Measurements from ENCODE around the gene CCDC186. TPM values are rescaled to one million over a fixed set of nuclear protein-coding genes. Genes with fewer than 3 reads are reported as not detected.

The CCDC186 gene
- total and polyA plus RNA-seq, 10 donors, result 3.0 to 48.6 (median 31.9) TPM

- WGBS, 5 donors, result 12 to 33% (median 21%) methylated on average over 2 of the region's 2 CpGs
- Histone ChIP-seq H3K9me3 (no peaks in the 10 kb centered on the region), H3K27ac (no peak overlapping the region), H3K4me1 (peaks cover 12 to 57% (median 35%) of the 10 kb centered on the region in 6 donors), H3K27me3 (replicated peaks in 1 of 7) (peaks cover 0 to 26% (median 10%) of the 10 kb centered on the region in 7 donors), H3K4me3 (no peak overlapping the region), H3K36me3 (no peaks in the 10 kb centered on the region)
- no peak for TF ChIP-seq POLR2AphosphoS5 (IDR thresholded peaks at IDR 0.05)
- no peak for TF ChIP-seq CTCF (IDR thresholded peaks at IDR 0.05 in 8 of 11, conservative IDR thresholded peaks at IDR 0.05 in 3 of 11)
- no peak for TF ChIP-seq POLR2A (IDR thresholded peaks at IDR 0.05)
- DNase-seq, result no peak
- intact Hi-C loops (cut with DNase I; ENCODE audit: low total_unique reads), result loop anchor here (5.0 kb wide), 1 partner anchor 305 kb away; no protein-coding TSS in a partner anchor
These were observed 71.7 kb downstream of the CCDC186 start for GRCh38 chr10:114102256-114102655.

- WGBS, 5 donors, result 7 to 14% (median 11%) methylated on average over 28 to 47 of the region's 47 CpGs
- H3K9me3 ChIP-seq, result no peaks in the 10 kb centered on the region
- H3K36me3 ChIP-seq, result no peaks in the 10 kb centered on the region
- DNase-seq, result no peak
- H3K4me3 ChIP-seq, result peak overlapping the region; percentile 12 to 61 (median 34)
- peak overlapping the region in 4 of 8 donors; percentile 22 to 62 (median 42) for H3K27ac ChIP-seq
- H3K4me1 ChIP-seq, result peaks cover 22 to 69% (median 46%) of the 10 kb centered on the region in 6 donors
- intact Hi-C loops (cut with DNase I; ENCODE audit: low total_unique reads), result loop anchor here (5.0 kb wide), 1 partner anchor 304 kb away; no protein-coding TSS in a partner anchor
- H3K27me3 ChIP-seq (replicated peaks in 1 of 7), result peaks cover 0 to 26% (median 10%) of the 10 kb centered on the region in 7 donors
- TF ChIP-seq CTCF (IDR thresholded peaks at IDR 0.05 in 8 of 11, conservative IDR thresholded peaks at IDR 0.05 in 3 of 11) (no peak), POLR2A (IDR thresholded peaks at IDR 0.05) (no peak), POLR2AphosphoS5 (IDR thresholded peaks at IDR 0.05) (peak in 2 of 3 donors; percentile 45 to 53)
These were observed 72.9 kb downstream of the CCDC186 start for GRCh38 chr10:114100848-114101741.

GRCh38 chr10:114096864-114097263 is 77.1 kb downstream of the CCDC186 start:
- Histone ChIP-seq H3K27me3 (replicated peaks in 1 of 7) (peaks cover 0 to 22% (median 10%) of the 10 kb centered on the region in 7 donors), H3K4me1 (peaks cover 27 to 75% (median 47%) of the 10 kb centered on the region in 6 donors), H3K4me3 (no peak overlapping the region), H3K9me3 (peaks cover 0 to 9% (median 0%) of the 10 kb centered on the region in 8 donors), H3K27ac (no peak overlapping the region), H3K36me3 (no peaks in the 10 kb centered on the region)
- no peak for DNase-seq
- WGBS, 5 donors, result 20 to 37% (median 33%) methylated on average over 2 to 3 of the region's 3 CpGs
- no peak for TF ChIP-seq CTCF (IDR thresholded peaks at IDR 0.05 in 8 of 11, conservative IDR thresholded peaks at IDR 0.05 in 3 of 11)
- TF ChIP-seq POLR2AphosphoS5 (IDR thresholded peaks at IDR 0.05), result no peak
- TF ChIP-seq POLR2A (IDR thresholded peaks at IDR 0.05), result no peak
- intact Hi-C loops (cut with DNase I; ENCODE audit: low total_unique reads), result no loop called here
